ENCODE results near the gene AHI1.

GRCh38 chr6:135497412-135498184 lies at the start of gene AHI1:
- TF ChIP-seq POLR2A (IDR thresholded peaks at IDR 0.05) (peak; percentile 69), CTCF (IDR thresholded peaks at IDR 0.05) (peak in 1 of 3 experiments; percentile 12)

Measured in testis (tissue), 2 donors.